PFSK-1 (cell line): Measurements from ENCODE around the gene MSL1.

Experiments
- TAF1 ChIP-seq: IDR thresholded peaks from 2 replicates; pipeline ENCODE4 v1.6.1; 2012; ENCODE audit warnings: low read length, control low read depth, borderline replicate concordance; ENCODE audit not compliant: insufficient read depth
- TF ChIP-seq, protein P1 (sequence below), 2 experiments: IDR thresholded peaks; 2 replicates each; pipeline versions ENCODE4 v1.6.1 to v1.8.0; 2011 to 2012; ENCODE audit warnings: low read depth in 2 of 2, low read length in 2 of 2, control low read depth in 1 of 2, inconsistent platforms in 1 of 2, mild to moderate bottlenecking in 1 of 2, moderate library complexity in 1 of 2; ENCODE audit not compliant: insufficient read depth in 1 of 2

DNA sequence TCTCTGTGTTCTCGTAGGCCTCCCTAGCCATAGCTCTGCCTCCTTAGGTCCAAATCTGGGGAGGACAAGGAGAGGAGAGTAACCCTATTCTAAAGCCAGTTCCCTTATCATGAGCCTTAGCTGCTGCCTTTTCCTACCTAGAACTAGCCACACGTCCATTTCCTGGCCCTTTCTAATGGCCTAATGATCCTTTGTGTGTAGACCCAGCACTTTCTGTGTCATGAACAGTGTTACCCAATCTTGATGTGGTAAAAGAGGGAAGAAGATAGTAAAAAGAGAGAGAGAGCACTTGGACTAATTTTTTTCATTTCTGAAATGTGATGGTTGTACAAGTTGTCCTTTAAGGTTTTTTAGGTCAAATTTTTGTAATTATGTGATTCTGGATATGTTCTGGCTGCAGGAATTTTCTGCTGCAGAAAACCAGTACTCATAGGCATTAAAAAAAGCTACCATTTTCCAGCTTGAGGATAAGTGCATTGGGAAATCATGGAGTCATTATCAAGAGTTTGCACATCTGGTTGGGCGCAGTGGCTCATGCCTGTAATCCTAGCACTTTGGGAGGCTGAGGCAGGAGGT lies 36.8 kb downstream of the MSL1 start:
- TF ChIP-seq, protein P1, sequence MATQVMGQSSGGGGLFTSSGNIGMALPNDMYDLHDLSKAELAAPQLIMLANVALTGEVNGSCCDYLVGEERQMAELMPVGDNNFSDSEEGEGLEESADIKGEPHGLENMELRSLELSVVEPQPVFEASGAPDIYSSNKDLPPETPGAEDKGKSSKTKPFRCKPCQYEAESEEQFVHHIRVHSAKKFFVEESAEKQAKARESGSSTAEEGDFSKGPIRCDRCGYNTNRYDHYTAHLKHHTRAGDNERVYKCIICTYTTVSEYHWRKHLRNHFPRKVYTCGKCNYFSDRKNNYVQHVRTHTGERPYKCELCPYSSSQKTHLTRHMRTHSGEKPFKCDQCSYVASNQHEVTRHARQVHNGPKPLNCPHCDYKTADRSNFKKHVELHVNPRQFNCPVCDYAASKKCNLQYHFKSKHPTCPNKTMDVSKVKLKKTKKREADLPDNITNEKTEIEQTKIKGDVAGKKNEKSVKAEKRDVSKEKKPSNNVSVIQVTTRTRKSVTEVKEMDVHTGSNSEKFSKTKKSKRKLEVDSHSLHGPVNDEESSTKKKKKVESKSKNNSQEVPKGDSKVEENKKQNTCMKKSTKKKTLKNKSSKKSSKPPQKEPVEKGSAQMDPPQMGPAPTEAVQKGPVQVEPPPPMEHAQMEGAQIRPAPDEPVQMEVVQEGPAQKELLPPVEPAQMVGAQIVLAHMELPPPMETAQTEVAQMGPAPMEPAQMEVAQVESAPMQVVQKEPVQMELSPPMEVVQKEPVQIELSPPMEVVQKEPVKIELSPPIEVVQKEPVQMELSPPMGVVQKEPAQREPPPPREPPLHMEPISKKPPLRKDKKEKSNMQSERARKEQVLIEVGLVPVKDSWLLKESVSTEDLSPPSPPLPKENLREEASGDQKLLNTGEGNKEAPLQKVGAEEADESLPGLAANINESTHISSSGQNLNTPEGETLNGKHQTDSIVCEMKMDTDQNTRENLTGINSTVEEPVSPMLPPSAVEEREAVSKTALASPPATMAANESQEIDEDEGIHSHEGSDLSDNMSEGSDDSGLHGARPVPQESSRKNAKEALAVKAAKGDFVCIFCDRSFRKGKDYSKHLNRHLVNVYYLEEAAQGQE (IDR thresholded peaks at IDR 0.05; ENCODE audit: insufficient read depth in 1 of 2, low read depth in 2 of 2, low read length in 2 of 2): no peak
- no peak for TF ChIP-seq TAF1
